Gastroesophageal sphincter (tissue), 4 donors: ENCODE results near the gene SEMG2. TPM values are rescaled to one million over a fixed set of nuclear protein-coding genes. Genes with fewer than 3 reads are reported as not detected.

Experiments
- ATAC-seq: fragments of 150-250 bp; one replicate; pipeline ENCODE4 v1.9.1; 2016; ENCODE audit warnings: mild to moderate bottlenecking, moderate library complexity
- H3K27ac ChIP-seq, 4 donors: fragments of 200-600 bp; sonication (generic) in 3 of 4; 1 replicate in 3 of 4; 2 replicates in 1 of 4; pipeline ENCODE4 v1.5.1; 2016 to 2019
- H3K27me3 ChIP-seq: fragments of 200-600 bp; sonication (generic); one replicate; pipeline ENCODE4 v1.5.1; 2019
- H3K36me3 ChIP-seq, 2 donors: fragments of 200-600 bp; sonication (generic); one replicate each; pipeline ENCODE4 v1.5.1; 2019; ENCODE audit warnings: control low read depth in 1 of 2
- H3K4me1 ChIP-seq, 3 donors: fragments of 200-600 bp; sonication (generic); 1 replicate in 2 of 3; 2 replicates in 1 of 3; pipeline ENCODE4 v1.5.1; 2016 to 2019; ENCODE audit warnings: control low read depth in 2 of 3
- H3K4me3 ChIP-seq, 2 donors: fragments of 200-600 bp; sonication (generic); one replicate each; pipeline ENCODE4 v1.5.1; 2019; ENCODE audit warnings: mild to moderate bottlenecking in 1 of 2, moderate library complexity in 1 of 2
- H3K9me3 ChIP-seq, 3 donors: fragments of 200-600 bp; sonication (generic); one replicate each; pipeline ENCODE4 v1.5.1; 2017 to 2019; ENCODE audit warnings: control low read depth in 2 of 3
- EP300 ChIP-seq: sonication (generic); formaldehyde crosslinking; IDR thresholded peaks from one replicate; pipeline ENCODE4 v1.6.1; 2017; ENCODE audit warnings: antibody characterized with exemption, mild to moderate bottlenecking
- POLR2A ChIP-seq, 2 donors: fragments of 450-650 bp; IDR thresholded peaks; one replicate each; pipeline ENCODE4 v1.6.1; 2017; ENCODE audit warnings: antibody characterized with exemption in 2 of 2, mild to moderate bottlenecking in 2 of 2, moderate library complexity in 1 of 2
- POLR2AphosphoS5 ChIP-seq: sonication (generic); formaldehyde crosslinking; IDR thresholded peaks from one replicate; pipeline ENCODE4 v1.6.1; 2017; ENCODE audit warnings: antibody characterized with exemption
- WGBS, 2 donors: methylation state at CpG; one replicate each; pipeline ENCODE4 v1.1.5; 2018; ENCODE audit warnings: low coverage in 1 of 2; 5-methylcytosine and 5-hydroxymethylcytosine counted together
- total RNA-seq, 4 donors: library from RNA; depleted of rRNA; stranded (reverse); fragments of >200 nt; gene quantifications; one replicate each; pipeline ENCODE4 v1.1.0, GENCODE V29; 2016
- TF ChIP-seq, protein P1 (sequence below), 4 experiments: fragments of 200-600 bp in 2 of 4; fragments of 450-650 bp in 2 of 4; sonication (generic) in 1 of 4; IDR thresholded peaks; one replicate each; pipeline ENCODE4 v1.5.1; 2017 to 2019; ENCODE audit warnings: antibody characterized with exemption in 4 of 4, mild to moderate bottlenecking in 2 of 4, moderate library complexity in 2 of 4

Gene SEMG2
- total RNA-seq, 4 donors from 2014 or later: not detected

DNA sequence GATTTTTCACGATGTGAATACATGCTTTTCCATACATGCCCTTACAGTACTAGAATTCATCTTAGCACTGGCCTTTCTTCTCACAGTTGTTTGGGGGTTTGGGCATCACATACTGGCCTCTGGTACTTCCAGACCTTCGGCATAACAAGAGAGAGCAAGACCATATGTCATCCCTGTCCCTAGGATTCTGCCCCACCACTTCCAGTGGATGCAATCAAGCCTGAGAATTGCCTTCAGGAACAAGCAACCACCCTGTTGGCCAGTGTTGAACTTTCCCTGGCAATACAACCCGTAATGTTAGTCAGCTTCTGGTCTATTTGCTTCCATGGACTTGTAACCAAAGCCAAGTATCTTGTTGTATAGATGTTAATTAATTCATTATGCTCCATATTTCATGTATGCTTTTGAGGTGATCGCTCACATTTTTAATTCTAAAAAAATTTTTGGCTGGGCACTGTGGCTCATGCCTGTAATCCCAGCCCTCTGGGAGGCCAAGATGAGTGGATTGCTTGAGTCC is 48.6 kb downstream of the SEMG2 start:
- TF ChIP-seq, protein P1, sequence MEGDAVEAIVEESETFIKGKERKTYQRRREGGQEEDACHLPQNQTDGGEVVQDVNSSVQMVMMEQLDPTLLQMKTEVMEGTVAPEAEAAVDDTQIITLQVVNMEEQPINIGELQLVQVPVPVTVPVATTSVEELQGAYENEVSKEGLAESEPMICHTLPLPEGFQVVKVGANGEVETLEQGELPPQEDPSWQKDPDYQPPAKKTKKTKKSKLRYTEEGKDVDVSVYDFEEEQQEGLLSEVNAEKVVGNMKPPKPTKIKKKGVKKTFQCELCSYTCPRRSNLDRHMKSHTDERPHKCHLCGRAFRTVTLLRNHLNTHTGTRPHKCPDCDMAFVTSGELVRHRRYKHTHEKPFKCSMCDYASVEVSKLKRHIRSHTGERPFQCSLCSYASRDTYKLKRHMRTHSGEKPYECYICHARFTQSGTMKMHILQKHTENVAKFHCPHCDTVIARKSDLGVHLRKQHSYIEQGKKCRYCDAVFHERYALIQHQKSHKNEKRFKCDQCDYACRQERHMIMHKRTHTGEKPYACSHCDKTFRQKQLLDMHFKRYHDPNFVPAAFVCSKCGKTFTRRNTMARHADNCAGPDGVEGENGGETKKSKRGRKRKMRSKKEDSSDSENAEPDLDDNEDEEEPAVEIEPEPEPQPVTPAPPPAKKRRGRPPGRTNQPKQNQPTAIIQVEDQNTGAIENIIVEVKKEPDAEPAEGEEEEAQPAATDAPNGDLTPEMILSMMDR (IDR thresholded peaks at IDR 0.05): no peak
- no peak for TF ChIP-seq POLR2A (IDR thresholded peaks at IDR 0.05)
- no peak for TF ChIP-seq POLR2AphosphoS5
- no peak for TF ChIP-seq EP300
- H3K27ac ChIP-seq: no peak overlapping the region
- peaks cover 29% of the 10 kb centered on the region for H3K27me3 ChIP-seq
- H3K9me3 ChIP-seq: no peaks in the 10 kb centered on the region
- H3K4me3 ChIP-seq: no peak overlapping the region
- WGBS, 2 donors: 75 to 76% methylated on average over 2 to 4 of the region's 4 CpGs
- ATAC-seq: no peak
- no peaks in the 10 kb centered on the region for H3K4me1 ChIP-seq
- no peaks in the 10 kb centered on the region for H3K36me3 ChIP-seq

Other genes starting within 250 kb of the SEMG2 start
- gene KCNS1, start 120.2 kb upstream of the SEMG2 start, total RNA-seq: not detected
- gene WFDC5, start 106.2 kb upstream of the SEMG2 start, total RNA-seq: not detected
- gene WFDC12, start 96.9 kb upstream of the SEMG2 start, total RNA-seq: not detected
- gene PI3, start 46.5 kb upstream of the SEMG2 start, total RNA-seq: 10 to 100 TPM in 1 of 4 donors, 1 to 10 TPM in 2, not detected in 1; 2.0 to 33.7 (median 4.5) TPM
- not detected for gene SEMG1, start 14.3 kb upstream of the SEMG2 start, total RNA-seq
- gene SLPI, start 33.2 kb downstream of the SEMG2 start, total RNA-seq: 100 to 1,000 TPM in 1 of 4 donors, 10 to 100 TPM in 3; 26.1 to 251 (median 56.5) TPM
- not detected for gene RBPJL, start 85.5 kb downstream of the SEMG2 start, total RNA-seq
- gene MATN4, start 86.9 kb downstream of the SEMG2 start, total RNA-seq: not detected
- gene SDC4, start 127.1 kb downstream of the SEMG2 start, total RNA-seq: 100 to 1,000 TPM in 1 of 4 donors, 10 to 100 TPM in 3; 75.1 to 182 (median 84.2) TPM
- gene SYS1, start 141.8 kb downstream of the SEMG2 start, total RNA-seq: 10 to 100 TPM; 29.3 to 55.3 (median 34.7) TPM
- not detected for gene TP53TG5, start 157.0 kb downstream of the SEMG2 start, total RNA-seq
- 100 to 1,000 TPM in 2 of 4 donors, 10 to 100 TPM in 2; 84.9 to 132 (median 106) TPM for gene DBNDD2, start 186.9 kb downstream of the SEMG2 start, total RNA-seq
- 10 to 100 TPM; 59.8 to 87.3 (median 67.6) TPM for gene PIGT, start 194.8 kb downstream of the SEMG2 start, total RNA-seq
- gene WFDC2, start 248.4 kb downstream of the SEMG2 start, total RNA-seq: 10 to 100 TPM in 1 of 4 donors, 1 to 10 TPM in 2, not detected in 1; 7.0 to 21.9 (median 9.3) TPM